ENCODE measurements around the gene NRDC.

DNA sequence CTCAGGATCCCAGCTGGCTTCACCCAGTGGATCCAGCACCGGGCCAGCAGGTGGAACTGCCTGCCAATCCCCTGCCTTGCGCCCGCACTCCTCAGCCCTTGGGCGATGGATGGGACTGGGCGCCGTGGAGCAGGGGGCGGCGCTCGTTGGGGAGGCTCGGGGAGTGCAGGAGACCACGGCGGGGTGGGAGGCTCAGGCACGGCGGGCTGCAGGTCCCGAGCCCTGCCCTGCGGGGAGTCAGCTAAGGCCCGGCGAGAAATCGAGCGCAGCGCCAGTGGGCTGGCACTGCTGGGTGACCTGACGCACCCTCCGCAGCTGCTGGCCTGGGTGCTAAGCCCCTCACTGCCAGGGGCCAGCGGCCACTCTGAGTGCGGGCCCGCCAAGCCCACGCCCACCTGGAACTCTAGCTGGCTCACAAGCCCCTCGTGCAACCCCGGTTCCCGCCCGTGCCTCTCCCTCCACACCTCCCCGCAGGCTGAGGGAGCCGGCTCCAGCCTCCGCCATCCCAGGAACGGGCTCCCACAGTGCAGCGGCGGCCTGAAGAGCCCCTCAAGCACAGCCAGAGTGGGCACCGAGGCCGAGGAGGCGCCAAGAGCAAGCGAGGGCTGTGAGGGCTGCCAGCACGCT is 31.1 kb downstream of the NRDC start:
- TF ChIP-seq CTCF (conservative IDR thresholded peaks at IDR 0.05; ENCODE audit: low read length) (no peak), EZH2phosphoT487 (IDR thresholded peaks at IDR 0.05; ENCODE audit: borderline replicate concordance) (no peak)
